ENCODE data around the gene PSMG3.

Gene PSMG3, protein sequence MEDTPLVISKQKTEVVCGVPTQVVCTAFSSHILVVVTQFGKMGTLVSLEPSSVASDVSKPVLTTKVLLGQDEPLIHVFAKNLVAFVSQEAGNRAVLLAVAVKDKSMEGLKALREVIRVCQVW

DNA sequence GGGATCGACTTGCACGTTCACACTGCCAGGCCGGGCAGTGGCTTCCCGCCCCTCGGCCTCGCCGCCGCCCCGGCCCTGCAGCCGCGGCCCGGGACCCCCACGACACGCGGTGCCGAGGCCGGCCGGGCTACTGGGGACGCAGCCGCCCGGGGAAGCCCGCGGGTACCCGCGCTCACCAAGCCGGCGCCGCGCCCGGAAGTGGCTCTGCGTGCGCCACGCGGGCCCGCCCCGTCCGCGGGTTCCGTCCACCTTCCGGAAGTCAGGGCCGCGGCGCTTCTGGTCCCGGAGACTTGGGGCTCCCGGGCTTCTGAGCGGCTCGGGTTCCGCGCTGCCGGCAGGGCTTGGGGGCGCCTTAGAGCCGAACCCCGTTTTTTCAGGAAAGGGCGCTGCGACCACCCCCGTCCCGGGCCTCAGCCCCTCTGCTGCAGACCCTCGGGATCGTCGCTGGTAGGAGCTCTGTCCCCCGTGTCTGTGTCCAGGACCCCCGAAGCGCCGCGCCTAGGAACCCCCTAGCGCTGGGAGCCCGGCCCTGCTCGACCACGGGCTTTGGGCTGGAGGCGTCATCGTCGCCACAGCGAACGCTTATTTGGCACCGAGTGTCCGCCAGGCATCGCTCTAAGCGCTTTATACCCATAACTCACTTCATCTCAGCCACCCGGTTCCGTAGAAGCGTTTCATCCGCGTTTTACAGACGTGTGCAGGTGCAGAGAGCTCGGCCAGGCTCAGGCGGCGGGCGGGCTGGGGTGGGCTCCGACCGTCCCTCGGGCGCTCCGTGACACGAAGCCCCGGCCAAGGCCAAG is at the start of gene PSMG3:
TSS of gene PSMG3 (minus strand) at position 200 of the 800 bp plus-strand sequence. CDS start 693 bp downstream, outside the sequence.
- DNase-seq, result peak; percentile 96
- in situ Hi-C loops (cut with HindIII; ENCODE audit: low pct_ligation_motif_present, low pct_unique_long_range_greater_than_20kb, low sequenced_read_pairs), result no loop called here

DNA sequence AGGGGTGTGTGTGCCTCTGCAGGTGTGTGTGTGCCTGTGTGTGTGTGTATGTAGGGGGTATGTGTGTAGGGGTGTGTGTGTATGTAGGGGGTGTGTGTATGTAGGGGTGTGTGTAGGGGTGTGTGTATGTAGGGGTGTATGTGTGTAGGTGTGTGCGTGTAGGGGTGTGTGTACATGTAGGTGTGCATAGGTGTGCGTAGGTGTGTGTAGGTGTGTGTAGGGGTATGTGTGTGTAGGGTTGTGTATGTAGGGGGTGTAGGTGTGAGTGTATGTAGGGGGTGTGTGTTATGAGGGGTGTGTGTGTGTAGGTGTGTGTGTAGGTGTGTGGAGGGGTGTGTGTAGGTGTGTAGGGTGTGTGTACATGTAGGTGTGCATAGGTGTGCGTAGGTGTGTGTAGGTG is 48.6 kb upstream of the PSMG3 start:
- no peak for DNase-seq
- in situ Hi-C loops (cut with HindIII; ENCODE audit: low pct_ligation_motif_present, low pct_unique_long_range_greater_than_20kb, low sequenced_read_pairs), result no loop called here

DNA sequence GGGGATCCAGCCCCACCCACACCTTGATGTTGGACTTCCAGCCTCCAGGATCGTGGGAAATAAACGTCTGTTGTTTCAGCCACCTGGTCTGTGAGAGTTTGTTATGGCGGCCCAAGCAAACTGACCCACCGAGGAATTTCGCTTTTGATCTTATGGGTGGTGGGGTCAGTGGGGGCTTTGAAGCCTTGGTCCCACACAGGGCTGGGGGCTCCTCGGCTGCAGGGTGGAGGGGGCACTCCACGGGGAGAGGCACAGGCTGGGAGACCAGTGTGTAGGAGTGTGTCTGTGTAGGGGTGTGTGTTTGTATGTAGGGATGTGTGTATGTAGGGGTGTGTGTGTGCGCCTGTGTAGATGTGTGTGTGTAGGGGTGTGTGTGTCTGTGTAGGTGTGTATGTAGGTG is 48.1 kb upstream of the PSMG3 start:
- in situ Hi-C loops (cut with HindIII; ENCODE audit: low pct_ligation_motif_present, low pct_unique_long_range_greater_than_20kb, low sequenced_read_pairs), result no loop called here
- DNase-seq, result no peak

DNA sequence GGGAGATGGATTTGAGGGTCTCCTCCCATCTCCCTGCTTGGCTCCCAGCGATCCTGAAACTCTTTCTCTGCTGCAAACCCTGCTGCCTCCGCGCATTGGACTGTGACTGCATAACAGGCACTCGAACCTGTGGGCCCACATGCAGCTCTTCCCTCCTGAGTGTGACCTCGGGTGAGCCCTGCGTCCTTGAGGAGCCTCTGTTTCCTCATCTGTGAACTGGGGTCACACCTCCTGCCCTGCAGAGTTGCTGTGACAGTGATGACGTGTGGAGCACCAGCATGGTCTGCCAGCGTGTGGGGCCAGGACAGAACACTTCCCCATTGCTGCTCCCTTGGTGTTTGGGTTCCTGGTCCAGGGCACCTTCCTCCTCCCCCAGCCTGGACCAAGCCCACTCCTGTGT is 46.9 kb upstream of the PSMG3 start:
- in situ Hi-C loops (cut with HindIII; ENCODE audit: low pct_ligation_motif_present, low pct_unique_long_range_greater_than_20kb, low sequenced_read_pairs), result no loop called here
- DNase-seq, result no peak

DNA sequence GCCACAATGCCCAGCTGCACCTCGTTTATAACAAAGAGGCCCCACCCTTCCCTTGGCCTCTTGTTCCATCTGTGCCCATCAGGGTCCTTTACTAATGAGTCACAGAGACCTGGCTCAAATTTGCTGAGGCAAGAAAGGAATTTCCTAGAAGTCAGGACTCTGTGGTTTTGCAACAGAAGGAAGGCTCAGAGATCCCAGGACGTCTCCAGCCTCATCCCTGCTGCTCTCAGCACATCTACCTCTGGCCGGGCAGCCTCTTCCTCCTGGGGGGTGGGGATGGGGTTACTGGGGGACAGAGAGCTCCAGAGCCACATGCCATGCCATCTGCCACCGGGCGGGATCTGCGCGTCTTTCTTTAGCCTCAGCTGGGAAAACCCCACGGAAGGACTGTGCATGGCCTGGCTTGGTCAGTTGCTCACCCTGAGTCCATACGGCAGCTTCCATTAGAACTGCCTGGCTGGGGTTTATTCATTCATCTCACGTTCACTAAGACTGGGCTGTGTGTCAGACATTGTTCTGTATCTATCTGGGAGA is 41.9 kb upstream of the PSMG3 start:
- DNase-seq, result peak; percentile 95

DNA sequence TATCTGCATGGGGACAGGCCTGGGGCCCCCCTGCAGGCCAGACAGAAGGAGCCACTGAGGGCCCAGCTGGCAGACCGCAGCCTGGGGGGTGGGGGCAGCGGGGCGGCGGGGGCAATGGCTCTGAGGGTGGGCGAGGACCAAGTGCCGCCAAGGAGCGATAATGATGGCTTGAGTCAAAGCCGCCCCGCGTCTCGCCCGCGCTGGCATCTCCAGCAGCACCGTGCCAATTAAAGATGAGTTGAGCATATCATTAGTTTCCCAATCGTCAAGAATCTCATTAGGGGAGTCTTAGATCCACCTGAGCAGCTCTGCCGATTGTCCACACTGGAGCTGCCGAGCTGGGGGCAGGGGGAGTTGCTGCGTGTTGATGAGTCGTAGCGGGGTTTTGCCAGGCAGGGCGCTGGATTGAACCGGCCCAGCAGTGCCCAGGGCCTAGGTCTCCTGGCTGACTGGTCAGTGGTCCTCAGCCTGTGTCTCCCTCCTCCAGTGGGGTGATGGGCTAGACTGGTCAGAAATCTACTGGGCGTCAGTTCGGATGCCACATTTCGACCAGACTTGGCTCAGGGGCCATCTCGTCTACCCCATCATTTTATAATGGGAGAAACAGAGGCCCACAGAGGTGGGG is 41.0 kb upstream of the PSMG3 start:
- no peak for DNase-seq
- in situ Hi-C loops (cut with HindIII; ENCODE audit: low pct_ligation_motif_present, low pct_unique_long_range_greater_than_20kb, low sequenced_read_pairs), result no loop called here

More for the DNA sequence above, 41.9 kb upstream of the PSMG3 start:
- in situ Hi-C loops (cut with HindIII; ENCODE audit: low pct_ligation_motif_present, low pct_unique_long_range_greater_than_20kb, low sequenced_read_pairs), result no loop called here

DNA sequence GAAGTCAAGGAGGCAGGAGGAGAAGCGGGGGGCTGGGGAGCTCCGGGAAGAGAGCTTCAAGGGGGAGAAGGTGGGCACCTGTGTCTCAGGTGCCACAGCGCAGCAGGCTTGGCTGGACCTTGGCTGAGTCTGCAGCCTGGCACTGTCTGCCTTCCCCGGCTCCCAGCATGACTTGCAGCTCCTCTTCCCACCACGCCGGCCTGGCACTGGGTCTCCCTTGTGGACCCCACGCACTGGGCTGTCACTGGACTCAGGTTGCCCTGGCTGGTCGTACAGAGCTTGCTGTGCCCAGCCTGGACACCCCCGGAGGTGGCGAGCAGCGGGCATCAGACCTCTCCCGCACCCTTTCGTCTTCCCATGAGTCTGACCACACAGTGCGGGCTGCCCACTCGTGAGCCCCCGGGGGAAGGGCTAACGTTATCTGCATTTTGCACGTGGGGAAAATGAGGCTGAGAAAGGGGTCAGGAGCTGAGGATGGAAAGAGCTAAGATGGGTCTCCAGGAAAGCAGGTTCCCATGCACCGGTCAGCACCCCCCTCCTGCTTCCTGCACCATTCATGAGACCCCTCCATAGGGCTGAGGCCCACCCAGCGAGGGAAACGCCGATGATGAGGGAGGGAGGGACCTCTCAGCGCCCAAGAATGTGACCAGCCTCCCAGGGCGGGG is 40.3 kb upstream of the PSMG3 start:
- DNase-seq, result no peak
- in situ Hi-C loops (cut with HindIII; ENCODE audit: low pct_ligation_motif_present, low pct_unique_long_range_greater_than_20kb, low sequenced_read_pairs), result no loop called here

DNA sequence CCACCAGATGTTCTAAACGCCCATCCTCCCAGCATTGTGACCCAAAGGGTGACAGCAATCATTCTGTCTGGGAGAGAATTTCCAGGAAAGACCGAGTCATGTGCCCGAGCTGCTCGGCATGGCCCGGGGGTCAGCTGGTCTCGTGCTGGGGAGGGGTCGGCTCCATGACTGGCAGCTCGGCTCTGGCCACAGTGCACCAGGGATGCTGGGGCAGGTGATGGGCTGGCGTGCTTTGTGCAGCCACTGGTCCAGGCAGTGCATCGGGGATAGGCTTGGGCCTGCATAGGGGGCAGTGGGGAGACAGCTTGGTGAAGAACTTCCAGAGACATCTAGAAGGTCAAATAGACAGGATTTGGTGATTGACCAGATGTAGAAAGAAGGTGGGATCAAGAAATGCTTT is 39.2 kb upstream of the PSMG3 start:
- in situ Hi-C loops (cut with HindIII; ENCODE audit: low pct_ligation_motif_present, low pct_unique_long_range_greater_than_20kb, low sequenced_read_pairs), result no loop called here
- no peak for DNase-seq

DNA sequence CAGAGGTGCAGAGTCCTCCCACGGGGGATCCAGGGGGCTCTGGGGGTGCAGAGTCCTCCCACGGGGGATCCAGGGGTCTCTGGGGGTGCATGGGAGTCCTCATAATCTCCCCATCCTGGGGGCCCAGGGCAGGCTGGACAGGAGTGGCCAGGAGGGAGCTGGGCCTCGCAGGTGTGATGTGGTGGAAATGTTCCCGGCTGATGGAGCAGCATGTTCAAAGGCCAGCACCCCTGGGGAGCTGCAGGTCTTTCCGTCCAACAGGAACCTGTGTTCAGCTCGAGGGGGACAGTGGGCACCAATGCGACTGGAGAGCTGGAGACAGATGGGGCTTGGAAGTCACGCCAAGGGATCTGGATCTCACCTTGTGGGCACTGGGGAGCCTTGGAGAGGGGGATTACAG is 38.5 kb upstream of the PSMG3 start:
- in situ Hi-C loops (cut with HindIII; ENCODE audit: low pct_ligation_motif_present, low pct_unique_long_range_greater_than_20kb, low sequenced_read_pairs), result no loop called here
- no peak for DNase-seq

DNA sequence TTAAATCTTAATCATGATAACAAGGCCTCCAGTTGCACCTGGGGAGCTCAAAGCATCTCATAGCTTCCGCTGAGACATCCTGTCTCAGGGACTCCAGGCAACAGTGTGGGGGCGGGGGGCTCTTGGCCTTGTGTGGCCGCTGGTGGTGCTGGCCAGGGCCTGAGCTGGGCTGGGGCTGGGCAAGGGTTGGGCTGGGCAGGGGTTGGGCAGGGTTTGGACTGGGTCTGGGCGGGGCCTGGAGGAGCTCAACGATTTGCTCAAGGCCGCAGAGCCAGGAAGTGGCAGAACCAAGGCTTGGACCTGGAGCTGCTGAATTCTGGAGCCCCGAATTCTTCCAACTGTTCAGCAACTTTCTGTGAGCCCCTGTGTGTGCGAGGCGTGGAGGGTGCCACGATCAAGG is 37.9 kb upstream of the PSMG3 start:
- DNase-seq, result no peak
- in situ Hi-C loops (cut with HindIII; ENCODE audit: low pct_ligation_motif_present, low pct_unique_long_range_greater_than_20kb, low sequenced_read_pairs), result no loop called here

DNA sequence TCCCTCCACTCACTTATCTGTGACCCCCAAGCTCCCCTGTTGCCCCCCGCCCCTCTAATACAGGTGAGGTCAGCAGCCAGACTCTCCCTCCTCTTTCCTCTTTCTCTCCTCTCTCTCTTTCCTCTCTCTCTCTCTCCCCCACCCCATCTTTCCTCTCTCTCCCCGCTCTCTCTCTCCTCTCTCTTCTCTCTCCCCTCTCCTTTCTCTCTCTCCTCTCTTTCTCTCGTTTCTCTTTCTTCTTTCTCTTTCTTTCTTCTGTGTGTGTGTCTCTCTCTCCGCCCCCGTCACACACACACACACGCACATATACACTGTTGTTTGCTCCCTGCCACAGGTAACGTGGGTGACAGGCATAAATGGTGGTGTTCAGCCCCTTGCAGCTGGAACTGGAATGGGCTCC is 37.2 kb upstream of the PSMG3 start:
- in situ Hi-C loops (cut with HindIII; ENCODE audit: low pct_ligation_motif_present, low pct_unique_long_range_greater_than_20kb, low sequenced_read_pairs), result no loop called here
- no peak for DNase-seq

DNA sequence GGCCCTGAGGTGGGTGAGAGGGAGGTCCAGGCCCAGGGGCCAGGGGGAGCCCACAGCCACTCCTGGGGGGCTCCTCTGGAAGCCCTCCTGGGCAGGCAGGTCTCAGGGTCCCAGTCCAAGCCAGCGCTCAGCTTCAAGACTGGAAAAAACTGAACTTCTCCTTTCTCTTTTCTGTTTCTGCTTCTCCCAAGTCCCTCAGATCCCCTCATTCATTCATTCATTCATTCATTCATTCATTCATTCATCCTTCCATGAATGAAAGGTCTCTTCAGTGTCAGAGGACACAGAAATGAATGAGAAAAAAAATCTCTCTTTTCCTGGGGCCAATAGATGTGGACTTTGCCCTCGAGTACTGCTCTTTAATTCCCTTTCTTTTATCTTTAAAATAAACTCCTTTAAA is 34.6 kb upstream of the PSMG3 start:
- DNase-seq, result no peak
- in situ Hi-C loops (cut with HindIII; ENCODE audit: low pct_ligation_motif_present, low pct_unique_long_range_greater_than_20kb, low sequenced_read_pairs), result no loop called here

DNA sequence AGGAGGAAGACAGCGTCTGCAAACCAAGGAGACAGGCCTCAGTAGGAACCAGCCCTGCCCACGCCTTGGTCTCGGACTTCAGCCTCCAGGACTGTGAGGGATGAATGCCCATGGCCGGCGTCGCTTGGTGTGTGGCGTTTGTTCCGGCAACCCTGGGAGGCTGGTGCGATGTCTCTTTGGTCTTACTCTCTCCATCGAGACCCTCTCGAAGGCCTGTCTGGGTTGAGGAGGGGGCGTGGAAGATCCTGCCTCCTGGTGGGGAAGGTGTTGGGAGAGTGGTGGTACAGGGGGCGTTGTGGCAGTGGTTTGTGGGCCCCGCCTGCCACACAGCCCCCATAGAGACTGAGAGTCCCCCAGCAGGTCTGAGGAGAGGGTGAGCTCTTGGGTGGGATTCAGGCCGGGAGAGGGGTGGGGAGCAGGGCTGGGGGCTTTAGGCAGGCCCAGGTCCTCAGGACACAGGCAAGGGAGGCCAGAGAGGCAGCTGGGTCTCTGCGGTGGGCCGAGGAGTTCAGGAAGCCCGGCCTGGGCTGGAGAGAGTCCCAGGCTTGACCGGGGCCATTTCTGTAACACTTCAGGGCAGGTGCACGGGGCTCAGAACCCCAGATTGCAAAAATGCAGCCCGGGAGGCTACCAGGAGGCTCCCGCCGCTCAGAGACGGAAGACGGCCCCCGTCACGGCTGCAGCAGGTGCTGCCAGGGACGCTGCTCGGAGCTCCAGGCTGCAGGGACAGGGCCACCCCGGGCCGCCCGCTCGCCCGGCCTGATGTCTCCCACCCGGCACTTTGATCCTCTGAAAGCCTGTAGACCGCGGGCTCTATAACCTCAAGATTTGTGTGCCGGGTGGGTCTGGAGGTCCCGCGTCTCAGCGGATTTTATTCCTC is 33.8 kb upstream of the PSMG3 start:
- in situ Hi-C loops (cut with HindIII; ENCODE audit: low pct_ligation_motif_present, low pct_unique_long_range_greater_than_20kb, low sequenced_read_pairs), result no loop called here

DNA sequence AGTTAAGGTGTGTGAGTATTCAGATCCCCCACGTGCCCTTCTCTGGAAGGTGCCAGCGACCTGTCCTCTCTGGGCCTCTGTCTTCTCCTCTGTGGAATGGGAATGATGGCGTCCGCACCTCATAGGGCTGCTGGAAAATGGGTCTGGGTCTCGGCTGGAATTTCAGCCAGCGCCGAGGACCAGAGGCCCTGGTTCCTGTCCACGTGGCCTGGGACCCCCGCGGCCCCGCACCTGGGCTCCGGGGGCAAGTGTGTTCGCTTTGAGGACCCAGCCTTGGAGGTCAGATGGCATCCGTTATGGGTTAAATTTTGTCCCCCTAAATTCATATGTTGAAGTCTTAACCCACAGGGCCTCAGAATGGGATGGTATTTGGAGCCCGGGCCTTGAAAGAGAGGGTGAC is 32.6 kb upstream of the PSMG3 start:
- in situ Hi-C loops (cut with HindIII; ENCODE audit: low pct_ligation_motif_present, low pct_unique_long_range_greater_than_20kb, low sequenced_read_pairs), result no loop called here
- DNase-seq, result no peak

More for the DNA sequence above, 33.8 kb upstream of the PSMG3 start:
- no peak for DNase-seq

DNA sequence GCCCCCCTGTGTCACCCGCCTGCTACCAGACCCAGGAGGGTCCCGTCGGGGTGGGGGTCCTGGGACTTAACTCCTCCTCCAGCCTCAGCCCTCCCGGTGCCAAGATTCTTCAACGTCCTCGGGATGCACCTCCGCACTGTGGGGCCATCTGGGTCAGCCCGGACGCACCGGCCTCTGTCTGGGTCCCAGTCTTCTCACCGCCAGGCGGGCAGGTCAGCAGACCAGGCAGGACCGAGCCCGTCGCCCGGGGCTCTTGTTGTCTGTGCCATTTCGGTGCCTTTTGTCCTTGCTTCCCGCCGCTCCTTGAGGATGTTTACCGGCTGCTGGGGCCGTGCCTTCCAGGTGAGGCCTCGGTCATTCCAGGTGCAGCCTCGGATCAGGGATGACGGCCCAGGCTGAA is 32.1 kb upstream of the PSMG3 start:
- in situ Hi-C loops (cut with HindIII; ENCODE audit: low pct_ligation_motif_present, low pct_unique_long_range_greater_than_20kb, low sequenced_read_pairs), result no loop called here
- DNase-seq, result no peak

DNA sequence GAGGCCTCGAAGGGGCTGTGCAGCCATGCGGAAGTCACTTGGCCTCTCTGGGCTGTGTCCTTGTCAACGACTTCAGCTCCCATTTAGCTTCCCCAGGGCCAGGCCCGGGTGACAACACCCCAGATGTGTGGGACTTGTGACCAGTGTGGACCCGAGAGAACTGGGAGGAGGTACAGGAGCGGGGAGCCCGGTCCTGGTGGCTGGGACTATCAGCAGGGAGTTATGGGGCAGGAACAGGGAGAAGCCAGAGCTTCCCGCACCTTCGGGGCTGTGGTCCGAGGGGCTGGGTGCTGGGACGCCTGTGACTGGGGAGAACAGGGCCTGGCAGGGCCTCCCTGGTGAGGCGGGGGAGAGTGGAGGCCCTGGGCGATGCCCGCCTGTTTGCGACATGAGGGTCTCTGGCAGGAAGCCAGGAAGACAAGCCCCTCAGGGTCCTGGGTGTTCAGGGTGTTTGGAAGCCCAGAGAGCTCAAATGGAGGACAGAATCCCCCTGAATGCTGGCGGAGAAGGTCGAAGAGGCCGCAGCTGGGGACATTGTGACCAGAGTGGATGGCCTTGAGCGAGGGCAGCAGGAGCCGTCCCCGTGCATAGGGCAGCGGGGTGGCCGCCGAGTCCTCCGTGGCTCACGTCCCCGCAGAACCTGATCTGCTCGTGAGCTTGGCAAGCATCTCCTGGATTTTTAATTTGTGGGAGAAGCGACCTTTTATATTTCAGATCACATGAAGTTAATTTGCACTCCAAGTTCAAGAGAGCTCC is 30.0 kb upstream of the PSMG3 start:
- in situ Hi-C loops (cut with HindIII; ENCODE audit: low pct_ligation_motif_present, low pct_unique_long_range_greater_than_20kb, low sequenced_read_pairs), result loop anchor here (25.0 kb wide), 1 partner anchor 112 kb away; no protein-coding TSS in a partner anchor
- no peak for DNase-seq

DNA sequence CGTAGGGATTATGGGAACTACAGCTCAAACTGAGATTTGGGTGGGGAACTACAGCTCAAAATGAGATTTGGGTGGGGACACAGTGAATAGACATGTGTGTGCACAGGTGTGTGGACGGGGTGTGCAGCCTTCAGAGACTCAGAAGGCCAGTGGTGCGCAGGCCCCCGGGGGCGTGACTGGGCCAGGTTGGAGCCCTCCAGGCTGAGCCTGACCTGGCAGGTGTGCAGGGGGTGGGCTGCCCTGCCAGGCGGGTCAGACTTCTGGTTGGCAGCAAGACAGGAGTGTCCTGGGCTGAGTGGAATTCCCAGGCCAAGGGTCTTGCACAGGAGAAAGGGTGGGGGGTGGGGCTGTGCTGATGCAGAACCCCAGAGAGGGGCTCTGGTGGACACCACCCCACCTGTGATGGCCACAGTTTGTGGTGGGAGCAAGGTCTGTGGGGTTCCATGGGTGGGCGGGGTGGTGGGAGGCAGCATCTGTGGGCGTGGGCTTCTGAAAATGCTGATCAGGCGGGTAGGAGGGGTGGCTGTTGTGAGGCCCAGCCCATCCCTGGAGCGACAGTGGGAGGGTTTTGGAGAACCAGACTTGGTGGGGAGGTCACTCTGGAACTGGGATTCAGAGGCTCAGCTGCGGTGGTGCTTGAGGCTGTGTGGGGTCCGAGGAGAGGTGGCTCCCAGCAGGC is 29.3 kb upstream of the PSMG3 start:
- DNase-seq, result no peak
- in situ Hi-C loops (cut with HindIII; ENCODE audit: low pct_ligation_motif_present, low pct_unique_long_range_greater_than_20kb, low sequenced_read_pairs), result loop anchor here (25.0 kb wide), 1 partner anchor 113 kb away; no protein-coding TSS in a partner anchor

Measured in ACHN (cell line).